ENCODE results near the gene BRME1.

GRCh38 chr19:13934785-13935109, 28.8 kb upstream of the BRME1 start:
- TF ChIP-seq CTCF (IDR thresholded peaks at IDR 0.05; ENCODE audit: low read depth, low read length, poor library complexity, severe bottlenecking) = no peak
- no peak for TF ChIP-seq EZH2phosphoT487 (IDR thresholded peaks at IDR 0.05; ENCODE audit: borderline replicate concordance, low read length)

Data from DOHH2 (cell line).